ENCODE results near the gene MRGPRX3.
"Not testable (repeated sequence)": the region's sequence is repeated elsewhere in the genome, so short reads cannot be mapped to it uniquely, and the experiment has no call there.

Gene MRGPRX3

GRCh38 chr11:18105086-18105801 is 27.1 kb upstream of the MRGPRX3 start:
- no peak for DNase-seq (ENCODE audit: low read depth)
- peak overlapping the region; percentile 77 for H3K4me3 ChIP-seq (ENCODE audit: low read depth, low read length)
- no peak for TF ChIP-seq CTCF (IDR thresholded peaks at IDR 0.05; ENCODE audit: low read depth, low read length, missing control alignments)
- in situ Hi-C loops (cut with HindIII; ENCODE audit: low sequenced_read_pairs): no loop called here

GRCh38 chr11:18105802-18106574 is 26.4 kb upstream of the MRGPRX3 start, which contains the start of gene SAAL1:
TSS of gene SAAL1 (minus strand) at chr11:18106082. CDS start at chr11:18106041, 41 bp downstream.
- DNase-seq (ENCODE audit: low read depth): peak; percentile 24
- peak within 1 kb of the TSS; percentile 77 for H3K4me3 ChIP-seq (ENCODE audit: low read depth, low read length)
- peak; percentile 61 for TF ChIP-seq CTCF (IDR thresholded peaks at IDR 0.05; ENCODE audit: low read depth, low read length, missing control alignments)
- in situ Hi-C loops (cut with HindIII; ENCODE audit: low sequenced_read_pairs): no loop called here

GRCh38 chr11:18106688-18107087 is 25.7 kb upstream of the MRGPRX3 start:
- H3K4me3 ChIP-seq (ENCODE audit: low read depth, low read length): no peak overlapping the region
- DNase-seq (ENCODE audit: low read depth): no peak

GRCh38 chr11:18108254-18108653 is 24.1 kb upstream of the MRGPRX3 start:
- DNase-seq (ENCODE audit: low read depth): no peak
- in situ Hi-C loops (cut with HindIII; ENCODE audit: low sequenced_read_pairs): no loop called here
- H3K4me3 ChIP-seq (ENCODE audit: low read depth, low read length): no peak overlapping the region
- no peak for TF ChIP-seq CTCF (IDR thresholded peaks at IDR 0.05; ENCODE audit: low read depth, low read length, missing control alignments)

More at GRCh38 chr11:18106688-18107087, 25.7 kb upstream of the MRGPRX3 start:
- no peak for TF ChIP-seq CTCF (IDR thresholded peaks at IDR 0.05; ENCODE audit: low read depth, low read length, missing control alignments)
- in situ Hi-C loops (cut with HindIII; ENCODE audit: low sequenced_read_pairs): no loop called here

GRCh38 chr11:18111005-18111404 is 21.4 kb upstream of the MRGPRX3 start:
- DNase-seq (ENCODE audit: low read depth): no peak
- in situ Hi-C loops (cut with HindIII; ENCODE audit: low sequenced_read_pairs): loop anchor here (5.0 kb wide), 2 partner anchors 49 to 94 kb away; no protein-coding TSS in a partner anchor
- no peak overlapping the region for H3K4me3 ChIP-seq (ENCODE audit: low read depth, low read length)
- no peak for TF ChIP-seq CTCF (IDR thresholded peaks at IDR 0.05; ENCODE audit: low read depth, low read length, missing control alignments)

GRCh38 chr11:18115360-18116127 is 16.8 kb upstream of the MRGPRX3 start:
- in situ Hi-C loops (cut with HindIII; ENCODE audit: low sequenced_read_pairs): no loop called here
- DNase-seq (ENCODE audit: low read depth): peak; percentile 35
- no peak overlapping the region for H3K4me3 ChIP-seq (ENCODE audit: low read depth, low read length)
- peak; percentile 95 for TF ChIP-seq CTCF (IDR thresholded peaks at IDR 0.05; ENCODE audit: low read depth, low read length, missing control alignments)

GRCh38 chr11:18121331-18121828 is 11.0 kb upstream of the MRGPRX3 start:
- DNase-seq (ENCODE audit: low read depth); H3K4me3 ChIP-seq (ENCODE audit: low read depth, low read length); in situ Hi-C loops (cut with HindIII; ENCODE audit: low sequenced_read_pairs): not testable (repeated sequence)

GRCh38 chr11:18131115-18131514 is 1.3 kb upstream of the MRGPRX3 start:
- DNase-seq (ENCODE audit: low read depth); in situ Hi-C loops (cut with HindIII; ENCODE audit: low sequenced_read_pairs); H3K4me3 ChIP-seq (ENCODE audit: low read depth, low read length): not testable (repeated sequence)
